Panc1 (cell line): ENCODE results near the gene SUGCT.

Experiments used
- POLR2AphosphoS5 ChIP-seq: IDR thresholded peaks from 2 replicates; pipeline ENCODE4 v1.6.1; 2012; ENCODE audit warnings: mild to moderate bottlenecking, low read depth, low read length, moderate library complexity
- SIN3A ChIP-seq: IDR thresholded peaks from 2 replicates; pipeline ENCODE4 v1.6.1; 2012; ENCODE audit warnings: low read depth, mild to moderate bottlenecking, low read length, moderate library complexity, borderline replicate concordance; ENCODE audit not compliant: insufficient read depth
- TCF7L2 ChIP-seq: IDR thresholded peaks from 2 replicates; pipeline ENCODE4 v1.6.1; 2011; ENCODE audit warnings: mild to moderate bottlenecking, low read depth, low read length, inconsistent platforms
- TF ChIP-seq, protein P1 (sequence below): fragments of 450-650 bp; IDR thresholded peaks from 2 replicates; pipeline ENCODE4 v1.5.1; 2017; ENCODE audit warnings: mild to moderate bottlenecking
- TF ChIP-seq, protein P2 (sequence below), 2 experiments: IDR thresholded peaks; 2 replicates each; pipeline ENCODE4 v1.6.1; 2011 to 2012; ENCODE audit warnings: low read depth in 2 of 2, control low read depth in 1 of 2, low read length in 1 of 2, mild to moderate bottlenecking in 1 of 2, moderate library complexity in 1 of 2; ENCODE audit not compliant: insufficient read depth in 1 of 2

DNA sequence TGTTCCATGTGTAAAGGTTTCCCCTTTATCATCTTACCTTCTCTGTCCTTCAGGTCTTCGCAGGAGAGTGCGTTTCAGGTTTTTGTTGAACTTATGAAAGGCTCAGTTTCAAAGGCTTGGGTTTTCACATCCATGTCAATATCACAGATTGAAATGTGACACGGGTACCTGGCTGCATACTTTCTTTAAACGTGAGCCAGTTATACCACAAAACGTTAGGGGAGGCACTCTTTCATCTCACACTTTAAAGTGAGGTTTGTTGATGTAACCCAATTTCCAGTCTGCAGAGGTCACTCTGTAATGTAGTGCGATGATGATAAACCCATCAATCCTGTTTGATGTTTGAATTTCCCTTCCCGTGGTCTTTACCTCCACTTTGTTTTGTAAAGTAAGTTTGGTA, 506.9 kb downstream of the SUGCT start:
- TF ChIP-seq, protein P1, sequence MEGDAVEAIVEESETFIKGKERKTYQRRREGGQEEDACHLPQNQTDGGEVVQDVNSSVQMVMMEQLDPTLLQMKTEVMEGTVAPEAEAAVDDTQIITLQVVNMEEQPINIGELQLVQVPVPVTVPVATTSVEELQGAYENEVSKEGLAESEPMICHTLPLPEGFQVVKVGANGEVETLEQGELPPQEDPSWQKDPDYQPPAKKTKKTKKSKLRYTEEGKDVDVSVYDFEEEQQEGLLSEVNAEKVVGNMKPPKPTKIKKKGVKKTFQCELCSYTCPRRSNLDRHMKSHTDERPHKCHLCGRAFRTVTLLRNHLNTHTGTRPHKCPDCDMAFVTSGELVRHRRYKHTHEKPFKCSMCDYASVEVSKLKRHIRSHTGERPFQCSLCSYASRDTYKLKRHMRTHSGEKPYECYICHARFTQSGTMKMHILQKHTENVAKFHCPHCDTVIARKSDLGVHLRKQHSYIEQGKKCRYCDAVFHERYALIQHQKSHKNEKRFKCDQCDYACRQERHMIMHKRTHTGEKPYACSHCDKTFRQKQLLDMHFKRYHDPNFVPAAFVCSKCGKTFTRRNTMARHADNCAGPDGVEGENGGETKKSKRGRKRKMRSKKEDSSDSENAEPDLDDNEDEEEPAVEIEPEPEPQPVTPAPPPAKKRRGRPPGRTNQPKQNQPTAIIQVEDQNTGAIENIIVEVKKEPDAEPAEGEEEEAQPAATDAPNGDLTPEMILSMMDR: no peak
- TF ChIP-seq, protein P2, sequence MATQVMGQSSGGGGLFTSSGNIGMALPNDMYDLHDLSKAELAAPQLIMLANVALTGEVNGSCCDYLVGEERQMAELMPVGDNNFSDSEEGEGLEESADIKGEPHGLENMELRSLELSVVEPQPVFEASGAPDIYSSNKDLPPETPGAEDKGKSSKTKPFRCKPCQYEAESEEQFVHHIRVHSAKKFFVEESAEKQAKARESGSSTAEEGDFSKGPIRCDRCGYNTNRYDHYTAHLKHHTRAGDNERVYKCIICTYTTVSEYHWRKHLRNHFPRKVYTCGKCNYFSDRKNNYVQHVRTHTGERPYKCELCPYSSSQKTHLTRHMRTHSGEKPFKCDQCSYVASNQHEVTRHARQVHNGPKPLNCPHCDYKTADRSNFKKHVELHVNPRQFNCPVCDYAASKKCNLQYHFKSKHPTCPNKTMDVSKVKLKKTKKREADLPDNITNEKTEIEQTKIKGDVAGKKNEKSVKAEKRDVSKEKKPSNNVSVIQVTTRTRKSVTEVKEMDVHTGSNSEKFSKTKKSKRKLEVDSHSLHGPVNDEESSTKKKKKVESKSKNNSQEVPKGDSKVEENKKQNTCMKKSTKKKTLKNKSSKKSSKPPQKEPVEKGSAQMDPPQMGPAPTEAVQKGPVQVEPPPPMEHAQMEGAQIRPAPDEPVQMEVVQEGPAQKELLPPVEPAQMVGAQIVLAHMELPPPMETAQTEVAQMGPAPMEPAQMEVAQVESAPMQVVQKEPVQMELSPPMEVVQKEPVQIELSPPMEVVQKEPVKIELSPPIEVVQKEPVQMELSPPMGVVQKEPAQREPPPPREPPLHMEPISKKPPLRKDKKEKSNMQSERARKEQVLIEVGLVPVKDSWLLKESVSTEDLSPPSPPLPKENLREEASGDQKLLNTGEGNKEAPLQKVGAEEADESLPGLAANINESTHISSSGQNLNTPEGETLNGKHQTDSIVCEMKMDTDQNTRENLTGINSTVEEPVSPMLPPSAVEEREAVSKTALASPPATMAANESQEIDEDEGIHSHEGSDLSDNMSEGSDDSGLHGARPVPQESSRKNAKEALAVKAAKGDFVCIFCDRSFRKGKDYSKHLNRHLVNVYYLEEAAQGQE (IDR thresholded peaks at IDR 0.05; ENCODE audit: insufficient read depth in 1 of 2, low read depth in 2 of 2, low read length in 1 of 2): no peak
- TF ChIP-seq POLR2AphosphoS5: no peak
- no peak for TF ChIP-seq TCF7L2
- TF ChIP-seq SIN3A: no peak
